Measurements from ENCODE around the gene KITLG. TPM values are rescaled to one million over a fixed set of nuclear protein-coding genes. Genes with fewer than 3 reads are reported as not detected.

The KITLG gene
- total and polyA plus RNA-seq, 2 of the 8 experiments (the other 6 are each of a cell fraction or from before 2014, with no cell fraction given), result 1.3 to 7.8 TPM

GRCh38 chr12:88576866-88577265 lies 3.4 kb downstream of the KITLG start:
- peaks cover 0 to 2% (median 0%) of the 10 kb centered on the region in 4 experiments; a peak in 1 of 7 replicates for H3K27me3 ChIP-seq (replicated peaks in 1 of 4; ENCODE audit: control insufficient read depth in 3 of 4, extremely low read depth in 1 of 4, insufficient read depth in 3 of 4, low read length in 3 of 4)
- H3K4me1 ChIP-seq (replicated peaks in 1 of 4; ENCODE audit: control insufficient read depth in 3 of 4, insufficient read depth in 4 of 4, low read length in 3 of 4), result peaks cover 2 to 15% (median 7%) of the 10 kb centered on the region in 4 experiments; a peak in 3 of 7 replicates
- no peaks in the 10 kb centered on the region for H4K20me1 ChIP-seq (replicated peaks in 1 of 2; ENCODE audit: control insufficient read depth in 1 of 2, insufficient read depth in 2 of 2, low read length in 2 of 2)
- POLR2A ChIA-PET (ENCODE audit: partially characterized antibody), result interaction anchor here (0.7 kb wide), 1 partner anchor 11 kb away, joined by 3 read pairs; no protein-coding TSS in a partner anchor
- H3K23me2 ChIP-seq (ENCODE audit: low read depth, low read length), result peaks cover 14% of the 10 kb centered on the region
- no peak overlapping the region for H2BK20ac ChIP-seq (ENCODE audit: low read length)
- H3K79me2 ChIP-seq (ENCODE audit: control insufficient read depth in 1 of 2, insufficient read depth in 2 of 2, low read length in 2 of 2), result peaks cover 0 to 9% of the 10 kb centered on the region in 2 experiments; a peak in 1 of 4 replicates
- DNase-seq (ENCODE audit: low read depth in 1 of 2, low spot score in 2 of 2) (no peak), FAIRE-seq (no peak)
- no peak overlapping the region for H2BK120ac ChIP-seq (replicated peaks; ENCODE audit: low read depth, low read length)
- no peaks in the 10 kb centered on the region for H3K9me3 ChIP-seq (ENCODE audit: insufficient read depth in 2 of 2, low read depth in 1 of 2, low read length in 1 of 2)
- no peak overlapping the region for H3K18ac ChIP-seq (ENCODE audit: extremely low read depth, low read length)
- no peak overlapping the region for H2BK15ac ChIP-seq (ENCODE audit: low read length)
- 89% methylated on average over 1 of the region's 1 CpG; no CpG with 5 or more reads in 1 of the 2 experiments for WGBS, 2 experiments (ENCODE audit: extremely low coverage in 1 of 2, insufficient coverage in 1 of 2, insufficient read length in 1 of 2, insufficient replicate concordance in 2 of 2, low coverage in 1 of 2, low lambda C conversion rate in 2 of 2, missing lambda C conversion rate in 1 of 2)
- H4K5ac ChIP-seq (ENCODE audit: insufficient read length, low read depth, low read length), result no peak overlapping the region
- no peak overlapping the region for H4K8ac ChIP-seq (ENCODE audit: extremely low read depth, insufficient read depth, low read length)
- no peak overlapping the region for H3K9ac ChIP-seq (replicated peaks in 1 of 4; ENCODE audit: extremely low read depth in 1 of 4, low read depth in 3 of 4, low read length in 3 of 4)
- no peak overlapping the region for H3K4me2 ChIP-seq (ENCODE audit: insufficient read depth in 1 of 2, low read depth in 2 of 2, low read length in 2 of 2)
- H3K4ac ChIP-seq (replicated peaks; ENCODE audit: insufficient read length, low read depth, low read length), result no peak overlapping the region
- H2AK5ac ChIP-seq (ENCODE audit: low read depth, low read length), result no peak overlapping the region
- H3K36me3 ChIP-seq (ENCODE audit: control insufficient read depth in 2 of 4, insufficient read depth in 4 of 4, low read length in 3 of 4), result no peaks in the 10 kb centered on the region
- no peak overlapping the region for H3K27ac ChIP-seq (ENCODE audit: low read depth, low read length)
- H2AFZ ChIP-seq (ENCODE audit: low read length), result no peak overlapping the region
- H3K79me1 ChIP-seq (ENCODE audit: low read depth, low read length), result no peaks in the 10 kb centered on the region
- CTCF ChIA-PET (ENCODE audit: partially characterized antibody), result interaction anchor here (1.3 to 2.4 kb wide), 4 partner anchors 8 to 145 kb away, joined by 3 to 12 read pairs (median 6); no protein-coding TSS in a partner anchor
- H4K91ac ChIP-seq (replicated peaks; ENCODE audit: insufficient read length, low read length), result no peak overlapping the region
- no peak overlapping the region for H3K4me3 ChIP-seq (ENCODE audit: extremely low read depth in 1 of 4, insufficient read depth in 2 of 4, low read depth in 3 of 4, low read length in 4 of 4)
- no peak overlapping the region for H3K14ac ChIP-seq (ENCODE audit: insufficient read length)
- H3K56ac ChIP-seq (replicated peaks; ENCODE audit: insufficient read length, low read depth, low read length), result no peak overlapping the region
- no peak overlapping the region for H2BK5ac ChIP-seq (ENCODE audit: low read depth, low read length)
- H2BK12ac ChIP-seq (ENCODE audit: low read depth, low read length), result no peak overlapping the region
- H3K23ac ChIP-seq (ENCODE audit: insufficient read length), result no peak overlapping the region
- no peak for TF ChIP-seq SIN3A (conservative IDR thresholded peaks at IDR 0.05 in 1 of 2, IDR thresholded peaks at IDR 0.05 in 1 of 2; ENCODE audit: low read depth in 1 of 2, low read length in 2 of 2)
- no peak for TF ChIP-seq HDAC2 (IDR thresholded peaks at IDR 0.05; ENCODE audit: borderline replicate concordance in 1 of 2, low read depth in 2 of 2, low read length in 2 of 2)
- no peak for TF ChIP-seq CEBPB (IDR thresholded peaks at IDR 0.05; ENCODE audit: low read depth, low read length)
- TF ChIP-seq RXRA (IDR thresholded peaks at IDR 0.05; ENCODE audit: insufficient read depth, low read depth, low read length), result no peak
- no peak for TF ChIP-seq MAFK (IDR thresholded peaks at IDR 0.05; ENCODE audit: low read depth, low read length)
- TF ChIP-seq SIX5 (IDR thresholded peaks at IDR 0.05; ENCODE audit: low read depth, low read length), result no peak
- no peak for TF ChIP-seq CTBP2 (IDR thresholded peaks at IDR 0.05; ENCODE audit: borderline replicate concordance, insufficient read depth, insufficient read length, low read length)
- TF ChIP-seq RAD21 (IDR thresholded peaks at IDR 0.05 in 1 of 2, conservative IDR thresholded peaks at IDR 0.05 in 1 of 2; ENCODE audit: low read depth in 2 of 2, low read length in 2 of 2), result no peak
- TF ChIP-seq ATF2 (IDR thresholded peaks at IDR 0.05; ENCODE audit: low read length), result no peak
- TF ChIP-seq MAX (IDR thresholded peaks at IDR 0.05), result no peak
